NCI-H2029 (cell line): ENCODE measurements around the gene MTIF2.
"Not testable (repeated sequence)": the region's sequence is repeated elsewhere in the genome, so short reads cannot be mapped to it uniquely, and the experiment has no call there.

Experiments
- DNase-seq: peaks from one replicate; lab custom pipeline; 2025; lab: John Stamatoyannopoulos, UW

The MTIF2 gene

DNA sequence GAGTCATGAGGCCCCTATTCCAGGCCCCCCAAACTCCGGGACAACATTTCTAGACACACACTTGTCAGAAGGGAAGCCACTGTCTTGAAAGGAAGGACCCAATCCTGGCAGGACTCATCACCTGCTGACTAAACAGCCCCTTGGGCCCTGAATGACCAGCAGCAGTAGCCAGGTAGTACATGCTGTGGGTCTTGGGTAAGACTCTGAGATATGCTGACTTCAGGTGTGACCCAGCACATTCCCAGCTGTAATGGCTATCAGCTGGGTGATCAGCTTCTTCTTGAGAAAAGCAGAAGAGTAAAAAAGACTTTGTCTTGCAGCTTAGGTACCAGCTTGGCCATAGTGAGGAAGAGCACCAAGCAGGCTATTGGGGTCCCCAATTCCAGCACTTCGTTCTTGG is 72.5 kb downstream of the MTIF2 start:
- DNase-seq, result no peak

DNA sequence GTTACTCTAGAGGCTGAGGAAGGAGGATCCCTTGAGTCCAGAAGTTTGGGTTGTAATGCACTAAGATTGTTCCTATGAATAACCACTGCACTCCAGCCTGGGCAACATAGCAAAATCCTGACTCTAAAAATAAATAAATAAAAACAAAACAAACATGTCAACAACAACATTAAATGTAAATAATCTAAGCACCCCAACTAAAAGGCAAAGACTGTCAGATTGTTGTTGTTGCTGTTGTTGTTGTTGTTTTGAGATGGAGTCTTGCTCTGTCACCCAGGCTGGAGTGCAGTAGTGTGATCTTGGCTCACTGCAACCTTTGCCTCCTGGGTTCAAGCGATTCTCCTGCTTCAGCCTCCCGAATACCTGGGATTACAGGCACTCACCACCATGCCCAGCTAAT is 77.1 kb downstream of the MTIF2 start:
- DNase-seq, result not testable (repeated sequence)

DNA sequence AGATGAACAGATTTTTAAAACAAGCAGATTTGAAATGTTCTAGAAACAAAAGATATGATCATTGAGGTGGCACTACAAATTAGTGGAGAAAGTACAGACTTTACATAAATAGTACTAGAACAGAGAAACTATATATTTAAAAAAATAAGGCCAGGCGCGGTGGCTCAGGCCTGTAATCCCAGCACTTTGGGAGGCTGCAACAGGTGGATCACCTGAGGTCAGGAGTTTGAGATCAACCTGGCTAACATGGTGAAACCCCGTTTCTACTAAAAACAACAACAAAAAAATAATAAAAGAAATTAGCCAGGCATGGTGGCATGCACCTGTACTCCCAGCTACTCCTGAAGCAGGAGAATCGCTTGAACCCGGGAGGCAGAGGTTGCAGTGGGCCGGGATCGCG is 82.2 kb downstream of the MTIF2 start:
- not testable (repeated sequence) for DNase-seq
